CD14-positive monocyte (primary cell): ENCODE data around the gene C8B. TPM values are rescaled to one million over a fixed set of nuclear protein-coding genes. Genes with fewer than 3 reads are reported as not detected.

Source experiments
- DNase-seq, 3 donors: peaks; one replicate each; pipeline ENCODE4 v3.0.0-alpha.2; 2011 to 2022
- H2AFZ ChIP-seq: 2 replicates; pipeline ENCODE4 v1.6.0; 2012; ENCODE audit warnings: mild to moderate bottlenecking, low read depth, low read length, inconsistent platforms; ENCODE audit not compliant: insufficient read depth, poor library complexity, severe bottlenecking
- H3K27ac ChIP-seq, 2 donors: 1 replicate in 1 of 2; 2 replicates in 1 of 2; pipeline ENCODE4 v1.5.1; 2012 to 2013; ENCODE audit warnings: low read length in 2 of 2, control low read depth in 1 of 2, inconsistent platforms in 1 of 2, low read depth in 1 of 2, mild to moderate bottlenecking in 1 of 2
- H3K27me3 ChIP-seq, 2 donors: one replicate each; pipeline versions ENCODE4 v1.6.0 to v1.6.1; 2011 to 2013; ENCODE audit warnings: low read length in 2 of 2; ENCODE audit not compliant: control insufficient read depth in 2 of 2, insufficient read depth in 2 of 2
- H3K36me3 ChIP-seq, 2 donors: replicated peaks in 1 of 2; 1 replicate in 1 of 2; 2 replicates in 1 of 2; pipeline versions ENCODE4 v1.5.1 to v1.6.1; 2012 to 2013; ENCODE audit warnings: low read length in 2 of 2, control low read depth in 1 of 2, inconsistent platforms in 1 of 2, mild to moderate bottlenecking in 1 of 2; ENCODE audit not compliant: insufficient read depth in 2 of 2, control insufficient read depth in 1 of 2
- H3K4me1 ChIP-seq, 2 donors: 1 replicate in 1 of 2; 2 replicates in 1 of 2; pipeline versions ENCODE4 v1.5.1 to v1.6.1; 2012 to 2013; ENCODE audit warnings: low read length in 2 of 2, control low read depth in 1 of 2, inconsistent platforms in 1 of 2, mild to moderate bottlenecking in 1 of 2, moderate library complexity in 1 of 2; ENCODE audit not compliant: insufficient read depth in 2 of 2, control insufficient read depth in 1 of 2
- H3K4me2 ChIP-seq: replicated peaks from 2 replicates; pipeline ENCODE3; 2012; ENCODE audit warnings: low read length, moderate library complexity, mild to moderate bottlenecking; ENCODE audit not compliant: poor library complexity, severe bottlenecking; ENCODE audit errors: extremely low read depth
- H3K4me3 ChIP-seq, 3 experiments: fragments of 200-600 bp in 1 of 3; sonication (generic) in 1 of 3; replicated peaks in 1 of 3; 1 replicate in 2 of 3; 2 replicates in 1 of 3; pipeline ENCODE4 v1.5.1; 2011 to 2013; ENCODE audit warnings: low read length in 3 of 3, mild to moderate bottlenecking in 3 of 3, control low read depth in 2 of 3, low read depth in 2 of 3, inconsistent platforms in 1 of 3, moderate library complexity in 1 of 3
- H3K79me2 ChIP-seq: 2 replicates; pipeline ENCODE4 v1.6.0; 2012; ENCODE audit warnings: mild to moderate bottlenecking, control low read depth, inconsistent platforms, low read length, moderate library complexity; ENCODE audit not compliant: insufficient read depth
- H3K9ac ChIP-seq: 2 replicates; pipeline ENCODE4 v1.6.0; 2017; ENCODE audit warnings: low read length, mild to moderate bottlenecking; ENCODE audit not compliant: insufficient read depth, poor library complexity, severe bottlenecking
- H3K9me3 ChIP-seq, 2 donors: replicated peaks in 1 of 2; 1 replicate in 1 of 2; 2 replicates in 1 of 2; pipeline versions ENCODE4 v1.5.1 to v1.6.1; 2012 to 2013; ENCODE audit warnings: low read length in 2 of 2, control low read depth in 1 of 2; ENCODE audit not compliant: control insufficient read depth in 1 of 2, insufficient read depth in 1 of 2
- H4K20me1 ChIP-seq: 2 replicates; pipeline ENCODE4 v1.6.0; 2012; ENCODE audit warnings: mild to moderate bottlenecking, low read length, control low read depth, moderate library complexity; ENCODE audit not compliant: insufficient read depth
- H3K27ac Mint-ChIP-seq, 7 donors: one replicate each; pipeline ENCODE4 v1.8.0; 2020; ENCODE audit warnings: mild to moderate bottlenecking in 7 of 7, mixed read lengths in 7 of 7, moderate library complexity in 6 of 7, inconsistent platforms in 2 of 7
- H3K27me3 Mint-ChIP-seq, 3 donors: one replicate each; pipeline ENCODE4 v1.8.0; 2021 to 2022; ENCODE audit warnings: low read depth in 3 of 3, mild to moderate bottlenecking in 3 of 3, mixed read lengths in 3 of 3, moderate library complexity in 3 of 3, inconsistent platforms in 1 of 3
- H3K36me3 Mint-ChIP-seq, 2 donors: one replicate each; pipeline ENCODE4 v1.8.0; 2020; ENCODE audit warnings: mixed read lengths in 2 of 2, inconsistent platforms in 1 of 2, mild to moderate bottlenecking in 1 of 2
- H3K4me1 Mint-ChIP-seq: one replicate; pipeline ENCODE4 v1.8.0; 2020; ENCODE audit warnings: mild to moderate bottlenecking, mixed read lengths
- H3K4me3 Mint-ChIP-seq, 2 donors: one replicate each; pipeline ENCODE4 v1.8.0; 2020; ENCODE audit warnings: mild to moderate bottlenecking in 2 of 2, mixed read lengths in 2 of 2, moderate library complexity in 1 of 2
- H3K9me3 Mint-ChIP-seq, 7 donors: one replicate each; pipeline ENCODE4 v1.8.0; 2020 to 2022; ENCODE audit warnings: mixed read lengths in 7 of 7, mild to moderate bottlenecking in 6 of 7, moderate library complexity in 6 of 7, inconsistent platforms in 2 of 7
- WGBS: methylation state at CpG from one replicate; pipeline ENCODE4 v1.1.5; 2013; ENCODE audit warnings: missing lambda C conversion rate; ENCODE audit not compliant: insufficient coverage; 5-methylcytosine and 5-hydroxymethylcytosine counted together
- intact Hi-C, 2 donors: fragments of 100-400 bp; cut with micrococcal nuclease; formaldehyde crosslinking; loops; one replicate each; pipeline versions ENCODE4 v1.15.0 to v1.15.1; 2023
- polyA plus RNA-seq, 3 donors: library from polyadenylated mRNA; depleted of rRNA in 1 of 3; unstranded in 2 of 3; stranded (reverse) in 1 of 3; fragments of 300-500 nt in 2 of 3; fragments of >200 nt in 1 of 3; fragmentation: Illumina TruSeq in 2 of 3; gene quantifications; 1 replicate in 2 of 3; 2 replicates in 1 of 3; pipeline ENCODE4 v1.2.3, GENCODE V29; 2012 to 2021
- TF ChIP-seq, protein P1 (sequence below): fragments of 200-600 bp; IDR thresholded peaks from one replicate; pipeline ENCODE4 v1.8.0; 2022; ENCODE audit warnings: antibody characterized with exemption, mild to moderate bottlenecking

The C8B gene
- polyA plus RNA-seq, 3 donors = not detected

GRCh38 chr1:56938646-56939045 is 27.2 kb downstream of the C8B start:
- Mint-ChIP-seq H3K4me3 (no peak overlapping the region), H3K4me1 (no peaks in the 10 kb centered on the region), H3K27me3 (peaks cover 7 to 12% (median 12%) of the 10 kb centered on the region in 3 donors), H3K36me3 (no peaks in the 10 kb centered on the region), H3K27ac (no peak overlapping the region), H3K9me3 (peaks cover 0 to 3% (median 0%) of the 10 kb centered on the region in 7 donors)
- Histone ChIP-seq H3K4me3 (no peak overlapping the region), H3K4me1 (no peaks in the 10 kb centered on the region), H3K79me2 (no peaks in the 10 kb centered on the region), H3K27me3 (no peaks in the 10 kb centered on the region), H3K9ac (no peak overlapping the region), H4K20me1 (no peaks in the 10 kb centered on the region), H3K4me2 (no peak overlapping the region), H2AFZ (no peak overlapping the region), H3K9me3 (no peaks in the 10 kb centered on the region), H3K27ac (no peak overlapping the region), H3K36me3 (no peaks in the 10 kb centered on the region)
- no peak for DNase-seq
- no CpG with 5 or more reads among the region's 2 CpGs for WGBS
- intact Hi-C loops = no loop called here
- TF ChIP-seq, protein P1, sequence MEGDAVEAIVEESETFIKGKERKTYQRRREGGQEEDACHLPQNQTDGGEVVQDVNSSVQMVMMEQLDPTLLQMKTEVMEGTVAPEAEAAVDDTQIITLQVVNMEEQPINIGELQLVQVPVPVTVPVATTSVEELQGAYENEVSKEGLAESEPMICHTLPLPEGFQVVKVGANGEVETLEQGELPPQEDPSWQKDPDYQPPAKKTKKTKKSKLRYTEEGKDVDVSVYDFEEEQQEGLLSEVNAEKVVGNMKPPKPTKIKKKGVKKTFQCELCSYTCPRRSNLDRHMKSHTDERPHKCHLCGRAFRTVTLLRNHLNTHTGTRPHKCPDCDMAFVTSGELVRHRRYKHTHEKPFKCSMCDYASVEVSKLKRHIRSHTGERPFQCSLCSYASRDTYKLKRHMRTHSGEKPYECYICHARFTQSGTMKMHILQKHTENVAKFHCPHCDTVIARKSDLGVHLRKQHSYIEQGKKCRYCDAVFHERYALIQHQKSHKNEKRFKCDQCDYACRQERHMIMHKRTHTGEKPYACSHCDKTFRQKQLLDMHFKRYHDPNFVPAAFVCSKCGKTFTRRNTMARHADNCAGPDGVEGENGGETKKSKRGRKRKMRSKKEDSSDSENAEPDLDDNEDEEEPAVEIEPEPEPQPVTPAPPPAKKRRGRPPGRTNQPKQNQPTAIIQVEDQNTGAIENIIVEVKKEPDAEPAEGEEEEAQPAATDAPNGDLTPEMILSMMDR = no peak

DNA sequence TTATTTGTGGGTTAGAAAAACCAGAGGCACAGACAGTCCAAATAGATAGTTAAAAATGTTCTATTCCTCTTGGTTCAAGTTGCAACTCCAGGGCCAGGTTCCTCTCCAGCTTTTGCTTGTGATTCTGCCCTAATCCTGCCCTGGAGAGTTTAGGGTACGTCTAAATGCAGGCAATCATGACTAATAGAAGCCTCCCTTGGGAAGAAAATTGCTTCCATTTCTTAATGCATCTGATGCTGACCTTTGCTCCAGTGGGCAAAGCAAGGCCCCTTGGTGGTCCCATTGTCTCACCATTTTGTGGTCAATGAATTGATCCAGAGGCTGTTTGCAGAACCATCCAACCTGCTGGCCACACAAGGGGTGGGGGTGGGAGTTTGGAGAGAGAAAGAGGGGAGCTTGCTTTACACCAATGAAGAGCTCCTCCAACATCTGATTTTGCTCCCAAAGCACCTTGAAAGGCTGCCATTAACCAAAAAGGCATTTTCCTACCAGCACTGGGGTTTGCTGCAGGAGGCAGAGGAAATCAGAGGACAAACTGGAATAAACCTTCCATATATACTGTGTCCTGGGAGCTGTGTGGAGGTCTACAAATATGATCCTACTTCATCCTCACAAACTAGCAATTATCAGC is 31.3 kb downstream of the C8B start:
- Histone ChIP-seq H3K9ac (no peak overlapping the region), H4K20me1 (no peaks in the 10 kb centered on the region), H3K27ac (no peak overlapping the region), H3K4me2 (no peak overlapping the region), H3K27me3 (no peaks in the 10 kb centered on the region), H3K4me3 (no peak overlapping the region), H3K4me1 (no peaks in the 10 kb centered on the region), H3K36me3 (no peaks in the 10 kb centered on the region), H2AFZ (no peak overlapping the region), H3K79me2 (no peaks in the 10 kb centered on the region), H3K9me3 (no peaks in the 10 kb centered on the region)
- intact Hi-C loops = no loop called here
- H3K9me3 Mint-ChIP-seq = peaks cover 0 to 2% (median 0%) of the 10 kb centered on the region in 7 donors
- no peak overlapping the region for H3K27ac Mint-ChIP-seq
- no peaks in the 10 kb centered on the region for H3K36me3 Mint-ChIP-seq
- no peak for DNase-seq
- H3K27me3 Mint-ChIP-seq = peaks cover 7 to 14% (median 12%) of the 10 kb centered on the region in 3 donors
- TF ChIP-seq, protein P1 = no peak
- WGBS = 63% methylated on average over 1 of the region's 1 CpG
- H3K4me1 Mint-ChIP-seq = no peaks in the 10 kb centered on the region
- no peak overlapping the region for H3K4me3 Mint-ChIP-seq
